GM18499 (cell line): ENCODE measurements around the gene IGLL5.
A peak's percentile ranks its signal among the peaks of the same experiment; 100 is the strongest.

ENCODE experiments used
- ATAC-seq: cut with Tn5 transposase; IDR thresholded peaks from one replicate; pipeline ENCODE4 v1.9.1; 2021; ENCODE audit warnings: moderate number of reproducible peaks; ENCODE audit not compliant: insufficient read depth, unreplicated experiment

Gene IGLL5

GRCh38 chr22:22925146-22925804, 37.7 kb downstream of the IGLL5 start:
- ATAC-seq = no peak

- no peak for ATAC-seq
These were observed 38.3 kb downstream of the IGLL5 start for GRCh38 chr22:22925805-22926369.

DNA sequence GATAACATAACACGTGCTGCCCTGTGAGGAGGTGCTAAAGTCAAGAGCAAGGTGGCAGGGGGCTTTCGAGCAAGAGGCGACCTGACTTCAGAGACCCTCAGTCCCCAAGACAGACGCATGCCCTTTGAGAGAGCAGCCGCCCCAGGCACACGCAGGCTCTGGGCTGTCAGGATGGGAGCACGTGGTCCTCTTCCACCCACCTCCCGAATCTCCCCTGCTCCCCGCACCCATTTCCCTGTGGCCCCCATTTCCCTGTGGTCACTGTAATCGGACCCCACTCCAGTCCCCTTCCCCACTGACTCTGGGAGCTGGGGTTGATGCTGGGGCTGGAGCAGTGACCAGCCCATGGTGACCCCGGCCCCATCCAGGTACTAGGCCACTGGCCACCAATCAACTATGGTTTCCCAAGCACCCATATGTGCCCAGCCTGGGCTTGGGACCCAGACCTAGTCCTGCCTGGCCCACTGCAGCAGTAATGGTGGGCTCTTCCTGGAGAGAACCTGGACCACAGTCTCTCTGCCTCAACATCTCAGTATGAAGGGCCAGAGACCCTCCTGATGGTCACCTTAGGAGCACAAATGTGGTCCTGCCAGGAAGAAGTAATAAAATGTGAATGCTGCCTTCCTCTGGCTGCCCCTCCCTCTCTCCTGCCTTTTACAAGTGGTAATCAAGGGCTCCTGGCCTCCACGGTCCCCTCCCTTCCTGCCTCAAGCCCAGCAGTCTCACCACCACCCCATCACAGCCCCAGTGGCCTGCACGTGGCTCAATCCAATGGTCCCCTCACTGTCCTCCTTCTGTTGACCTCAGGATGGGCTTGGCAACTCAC, 39.0 kb downstream of the IGLL5 start:
- no peak for ATAC-seq

- ATAC-seq = no peak
These were observed 39.7 kb downstream of the IGLL5 start for GRCh38 chr22:22927196-22927887.

GRCh38 chr22:22927888-22928665, 40.5 kb downstream of the IGLL5 start:
- ATAC-seq = no peak

DNA sequence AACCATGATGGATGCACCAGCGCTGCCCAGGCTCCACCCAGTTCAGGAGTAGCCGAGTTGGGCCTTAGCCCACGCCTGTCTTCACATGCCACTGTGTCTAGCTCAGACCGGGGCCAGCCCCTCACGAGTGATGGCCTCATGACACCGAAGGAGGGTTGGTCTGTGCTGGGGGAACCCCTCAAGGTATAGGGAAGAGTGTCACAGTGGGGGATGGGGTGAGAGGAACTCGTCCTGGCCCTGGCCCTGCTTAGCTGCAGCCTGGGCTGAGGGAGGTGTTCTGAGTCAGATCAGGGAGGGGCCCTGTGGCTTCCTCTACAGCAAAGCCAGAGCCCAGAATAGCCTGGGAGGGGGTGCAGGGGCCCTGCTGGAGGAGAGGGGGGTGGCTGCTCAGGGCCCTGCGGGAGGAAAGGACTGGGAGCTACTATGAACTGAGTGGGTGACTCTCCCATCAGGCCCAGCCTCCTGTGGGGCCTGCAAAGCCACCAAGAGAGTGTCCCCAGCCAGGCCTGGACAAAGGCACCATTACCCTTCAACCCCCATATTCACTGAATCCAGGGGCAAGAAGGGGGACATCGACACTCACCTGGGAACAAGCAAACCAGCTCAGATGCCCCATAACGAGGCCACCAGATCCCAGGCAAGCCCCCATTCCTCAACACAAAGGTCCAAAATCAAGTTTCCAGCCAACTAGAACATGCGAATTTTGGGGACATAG, 41.2 kb downstream of the IGLL5 start:
- ATAC-seq = peak; percentile 79

DNA sequence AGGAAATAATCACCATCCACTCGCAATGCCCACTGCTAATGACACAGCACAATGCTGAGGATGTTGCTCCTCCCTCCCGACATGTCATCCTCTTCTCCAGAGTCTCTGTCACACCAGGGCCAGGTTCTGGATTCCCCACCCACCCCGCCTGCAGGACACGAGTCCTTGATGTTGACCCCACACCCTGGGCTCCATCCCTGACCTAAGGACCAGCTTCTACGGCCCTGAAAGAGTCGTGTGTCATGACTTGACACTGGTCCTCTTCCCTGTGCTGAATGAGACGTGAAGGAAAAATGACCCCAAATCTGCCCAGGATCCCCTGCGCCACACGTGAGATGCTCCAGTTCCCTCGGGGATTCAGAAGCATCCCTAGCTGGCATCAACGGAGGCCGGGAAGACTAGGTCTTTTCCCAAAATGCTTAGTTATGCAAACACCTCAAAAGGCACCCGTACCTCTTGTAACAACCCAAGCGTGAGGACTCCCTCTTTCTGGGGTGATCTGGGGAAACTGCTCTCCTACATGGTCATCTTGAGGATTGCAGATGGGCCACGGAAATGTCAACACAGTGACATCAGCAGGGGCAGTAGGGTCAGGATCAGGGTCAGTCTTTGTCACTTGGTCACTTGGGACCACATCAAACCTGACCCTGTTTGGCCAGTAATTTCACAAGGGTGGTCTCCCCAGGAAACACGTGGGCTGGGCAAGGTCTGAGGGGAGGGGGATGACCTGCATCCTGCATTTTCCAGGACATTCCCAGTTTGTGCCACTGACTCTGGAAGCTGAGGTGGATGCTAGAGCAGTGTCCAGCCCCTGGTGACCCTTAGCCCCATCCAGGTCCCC, 42.0 kb downstream of the IGLL5 start:
- no peak for ATAC-seq

DNA sequence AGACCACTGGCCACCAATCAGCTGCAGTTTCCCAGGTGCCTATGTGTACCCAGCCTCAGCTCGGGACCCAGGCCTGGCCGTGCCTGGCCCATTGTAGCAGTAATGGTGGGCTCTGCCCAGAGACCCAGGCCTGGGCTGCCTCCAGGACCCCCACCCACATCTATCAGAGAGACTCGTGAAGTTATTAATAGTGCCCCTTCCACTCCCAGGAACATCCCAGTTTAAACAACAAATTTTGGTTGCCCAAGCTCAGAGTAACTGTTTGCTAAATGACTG, 42.5 kb downstream of the IGLL5 start:
- ATAC-seq = no peak

DNA sequence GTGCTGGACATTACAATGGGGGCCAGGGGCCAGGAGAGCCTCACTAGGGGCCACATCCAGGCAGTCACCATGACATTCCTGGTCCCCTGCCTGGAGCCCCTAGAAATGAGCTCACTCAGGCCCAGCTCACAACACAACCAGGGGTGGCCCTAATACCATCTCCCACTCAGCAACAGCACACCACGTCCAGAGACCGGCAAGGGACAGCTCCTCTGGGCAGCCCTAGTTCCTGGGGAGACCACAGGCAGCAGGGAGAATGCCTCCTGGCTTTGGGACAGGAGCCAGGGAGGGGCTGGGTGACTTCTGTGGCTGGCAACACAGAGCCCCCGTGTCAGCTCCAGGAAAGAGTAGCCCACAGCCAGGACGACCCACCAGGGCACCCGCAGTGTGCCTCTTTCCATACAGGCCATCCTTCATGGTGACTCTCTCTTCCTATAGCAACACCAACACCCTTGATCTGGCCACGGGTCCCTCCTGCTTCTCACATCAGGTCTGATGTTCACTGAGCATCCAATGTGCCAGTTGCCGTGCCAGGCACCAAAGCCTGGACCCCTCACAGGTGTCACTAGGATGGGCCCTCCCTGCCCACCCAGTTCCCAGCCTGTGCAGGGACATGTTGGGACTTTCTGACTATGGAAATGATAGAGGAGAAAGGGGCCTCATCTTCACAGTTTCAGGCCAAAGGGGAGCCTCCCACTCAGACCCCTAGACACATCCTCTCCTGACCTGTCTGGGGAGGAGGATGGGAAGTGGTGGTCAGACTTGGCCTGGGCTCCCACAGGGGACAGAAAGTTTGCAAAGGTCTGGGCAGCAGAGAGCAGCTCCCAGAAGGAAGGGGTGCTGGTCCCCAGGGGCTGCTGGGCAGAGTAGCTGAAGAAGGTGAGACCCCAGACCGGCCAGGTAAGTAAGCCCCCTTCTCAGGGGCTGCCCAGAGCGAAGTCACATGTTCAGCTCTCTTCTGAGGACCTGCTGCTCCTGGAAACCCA, 43.2 kb downstream of the IGLL5 start:
- ATAC-seq = no peak

GRCh38 chr22:22931557-22932270, 44.1 kb downstream of the IGLL5 start:
- ATAC-seq = no peak

DNA sequence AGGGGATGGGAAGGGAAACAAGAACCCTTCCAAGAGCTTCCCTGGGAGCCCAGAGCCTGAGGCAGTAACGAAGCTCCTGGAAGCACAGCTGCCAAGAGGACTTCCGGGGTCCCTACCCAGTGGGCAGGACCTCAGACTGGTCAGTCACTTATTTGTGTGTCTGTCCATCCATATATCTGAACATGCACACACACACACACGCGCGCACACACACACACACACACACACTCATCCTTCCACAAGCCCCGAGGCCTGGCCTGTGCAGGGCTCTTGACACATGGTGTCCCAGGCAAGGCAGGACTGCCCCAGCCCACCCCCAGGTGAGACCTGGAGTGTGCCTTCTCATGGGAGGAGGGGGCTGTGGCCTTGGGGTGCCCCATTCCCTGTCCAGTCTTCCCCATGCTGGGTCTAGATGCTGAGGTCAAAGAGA, 44.9 kb downstream of the IGLL5 start:
- no peak for ATAC-seq

GRCh38 chr22:22933100-22933806, 45.6 kb downstream of the IGLL5 start:
- no peak for ATAC-seq

- ATAC-seq = no peak
These were observed 46.4 kb downstream of the IGLL5 start for GRCh38 chr22:22933807-22934542.

DNA sequence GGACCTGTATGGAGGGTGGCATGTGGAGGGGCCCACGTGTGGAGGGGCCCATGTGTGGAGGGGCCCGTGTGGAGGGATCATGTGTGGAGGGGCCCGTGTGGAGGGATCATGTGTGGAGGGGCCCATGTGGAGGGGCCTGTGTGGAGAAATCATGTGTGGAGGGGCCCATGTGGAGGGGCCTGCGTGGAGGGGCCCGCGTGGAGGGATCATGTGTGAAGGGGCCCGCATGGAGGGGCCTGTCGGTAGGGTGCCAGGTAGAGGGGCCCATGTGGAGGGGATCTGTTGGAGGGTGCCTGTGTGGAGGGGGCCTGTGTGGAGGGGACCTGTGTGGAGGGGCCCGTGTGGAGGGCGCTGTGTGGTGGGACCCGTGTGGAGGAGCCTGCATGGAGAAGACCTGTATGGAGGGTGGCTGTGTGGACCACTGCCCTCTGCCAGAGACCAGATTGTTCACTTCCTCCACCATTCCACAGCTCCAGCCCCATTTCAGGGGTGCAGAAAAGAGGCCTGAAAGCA, 47.0 kb downstream of the IGLL5 start:
- no peak for ATAC-seq

DNA sequence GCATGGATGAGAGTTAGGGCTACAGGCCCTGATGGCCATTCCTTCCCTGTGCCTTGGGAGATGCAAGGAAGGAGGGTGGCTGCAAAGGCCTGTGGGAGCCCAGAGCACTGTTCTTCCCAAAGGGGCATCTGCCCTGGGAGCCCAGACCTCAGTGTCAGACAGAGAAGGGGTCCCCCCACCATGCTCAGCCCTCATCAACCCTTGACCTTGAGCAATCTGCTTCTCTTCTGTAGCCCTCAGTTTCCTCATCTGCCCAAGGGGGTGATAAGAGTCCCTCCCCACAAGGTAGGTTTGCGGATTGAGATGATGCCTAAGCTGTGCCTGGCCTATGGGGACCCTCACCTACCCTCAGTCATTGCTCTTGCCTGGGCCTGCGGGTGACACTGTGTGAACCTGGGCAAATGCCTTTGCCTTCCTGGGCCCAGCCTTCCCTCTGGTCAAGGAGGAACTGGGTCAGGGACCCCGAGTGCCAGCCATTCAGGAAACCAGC, 47.5 kb downstream of the IGLL5 start:
- no peak for ATAC-seq
